Muscle layer of duodenum (tissue), 2 donors: ENCODE data around the gene CARD11.

ENCODE experiments used
- H3K27ac ChIP-seq: one replicate; pipeline ENCODE4 v1.7.0; 2013; ENCODE audit warnings: mild to moderate bottlenecking, low read length
- H3K27me3 ChIP-seq: one replicate; pipeline ENCODE4 v1.7.0; 2013; ENCODE audit warnings: low read depth, mild to moderate bottlenecking, control low read depth, low read length
- H3K36me3 ChIP-seq, 2 donors: one replicate each; pipeline ENCODE4 v1.7.0; 2013; ENCODE audit warnings: low read length in 2 of 2, control low read depth in 1 of 2, mild to moderate bottlenecking in 1 of 2; ENCODE audit not compliant: insufficient read depth in 2 of 2, control insufficient read depth in 1 of 2
- H3K4me1 ChIP-seq, 2 donors: one replicate each; pipeline ENCODE4 v1.7.0; 2013; ENCODE audit warnings: low read length in 2 of 2, mild to moderate bottlenecking in 2 of 2, control low read depth in 1 of 2, moderate library complexity in 1 of 2; ENCODE audit not compliant: insufficient read depth in 2 of 2, control insufficient read depth in 1 of 2
- H3K4me3 ChIP-seq, 2 donors: one replicate each; pipeline ENCODE4 v1.7.0; 2013; ENCODE audit warnings: low read length in 2 of 2, low read depth in 1 of 2, mild to moderate bottlenecking in 1 of 2
- H3K9me3 ChIP-seq, 2 donors: one replicate each; pipeline ENCODE4 v1.7.0; 2013; ENCODE audit warnings: low read length in 2 of 2, control low read depth in 1 of 2, mild to moderate bottlenecking in 1 of 2; ENCODE audit not compliant: control insufficient read depth in 1 of 2
- donor health status: healthy.

Gene CARD11

GRCh38 chr7:2928613-2929311 lies 114.9 kb downstream of the CARD11 start:
- no peaks in the 10 kb centered on the region for H3K4me1 ChIP-seq
- H3K4me3 ChIP-seq: no peak overlapping the region
- H3K36me3 ChIP-seq: no peaks in the 10 kb centered on the region
- H3K27me3 ChIP-seq: peaks cover 7% of the 10 kb centered on the region
- H3K9me3 ChIP-seq: no peaks in the 10 kb centered on the region
- H3K27ac ChIP-seq: no peak overlapping the region

GRCh38 chr7:2928256-2928612 lies 115.4 kb downstream of the CARD11 start:
- Histone ChIP-seq H3K27me3 (peaks cover 7% of the 10 kb centered on the region), H3K27ac (no peak overlapping the region), H3K9me3 (no peaks in the 10 kb centered on the region), H3K36me3 (no peaks in the 10 kb centered on the region), H3K4me3 (no peak overlapping the region), H3K4me1 (no peaks in the 10 kb centered on the region)

- peaks cover 7% of the 10 kb centered on the region for H3K27me3 ChIP-seq
- no peak overlapping the region for H3K4me3 ChIP-seq
- H3K9me3 ChIP-seq: no peaks in the 10 kb centered on the region
- H3K4me1 ChIP-seq: no peaks in the 10 kb centered on the region
- H3K27ac ChIP-seq: no peak overlapping the region
- H3K36me3 ChIP-seq: no peaks in the 10 kb centered on the region
Measured at GRCh38 chr7:2927592-2927991, 116.1 kb downstream of the CARD11 start.

GRCh38 chr7:2926896-2927405 lies 116.7 kb downstream of the CARD11 start:
- H3K27ac ChIP-seq: no peak overlapping the region
- H3K27me3 ChIP-seq: peaks cover 7% of the 10 kb centered on the region
- H3K36me3 ChIP-seq: no peaks in the 10 kb centered on the region
- H3K4me3 ChIP-seq: no peak overlapping the region
- H3K4me1 ChIP-seq: no peaks in the 10 kb centered on the region
- no peaks in the 10 kb centered on the region for H3K9me3 ChIP-seq

GRCh38 chr7:2926120-2926895 lies 117.4 kb downstream of the CARD11 start:
- Histone ChIP-seq H3K9me3 (no peaks in the 10 kb centered on the region), H3K36me3 (no peaks in the 10 kb centered on the region), H3K27me3 (peaks cover 7% of the 10 kb centered on the region), H3K27ac (no peak overlapping the region), H3K4me1 (no peaks in the 10 kb centered on the region), H3K4me3 (no peak overlapping the region)

- Histone ChIP-seq H3K36me3 (no peaks in the 10 kb centered on the region), H3K4me3 (no peak overlapping the region), H3K27me3 (no peaks in the 10 kb centered on the region), H3K27ac (no peak overlapping the region), H3K4me1 (no peaks in the 10 kb centered on the region), H3K9me3 (no peaks in the 10 kb centered on the region)
Measured at GRCh38 chr7:2924866-2925840, 118.5 kb downstream of the CARD11 start.

GRCh38 chr7:2923886-2924574 lies 119.6 kb downstream of the CARD11 start:
- no peak overlapping the region for H3K4me3 ChIP-seq

GRCh38 chr7:2923291-2923781 lies 120.3 kb downstream of the CARD11 start:
- Histone ChIP-seq H3K36me3 (no peaks in the 10 kb centered on the region), H3K4me3 (no peak overlapping the region), H3K27ac (no peak overlapping the region), H3K9me3 (no peaks in the 10 kb centered on the region), H3K4me1 (no peaks in the 10 kb centered on the region), H3K27me3 (no peaks in the 10 kb centered on the region)

More at GRCh38 chr7:2923886-2924574, 119.6 kb downstream of the CARD11 start:
- H3K27ac ChIP-seq: no peak overlapping the region
- H3K9me3 ChIP-seq: no peaks in the 10 kb centered on the region
- no peaks in the 10 kb centered on the region for H3K4me1 ChIP-seq
- no peaks in the 10 kb centered on the region for H3K36me3 ChIP-seq
- no peaks in the 10 kb centered on the region for H3K27me3 ChIP-seq

- H3K27me3 ChIP-seq: no peaks in the 10 kb centered on the region
- no peaks in the 10 kb centered on the region for H3K4me1 ChIP-seq
Measured at GRCh38 chr7:2922866-2923265, 120.8 kb downstream of the CARD11 start.

GRCh38 chr7:2922348-2922691 lies 121.3 kb downstream of the CARD11 start:
- no peak overlapping the region for H3K27ac ChIP-seq
- no peaks in the 10 kb centered on the region for H3K4me1 ChIP-seq
- no peaks in the 10 kb centered on the region for H3K27me3 ChIP-seq

More at GRCh38 chr7:2922866-2923265, 120.8 kb downstream of the CARD11 start:
- Histone ChIP-seq H3K27ac (no peak overlapping the region), H3K36me3 (no peaks in the 10 kb centered on the region), H3K4me3 (no peak overlapping the region), H3K9me3 (no peaks in the 10 kb centered on the region)

More at GRCh38 chr7:2922348-2922691, 121.3 kb downstream of the CARD11 start:
- Histone ChIP-seq H3K9me3 (no peaks in the 10 kb centered on the region), H3K4me3 (no peak overlapping the region), H3K36me3 (no peaks in the 10 kb centered on the region)
